HG03159 (cell line): Measurements from ENCODE around the gene TMED1.
"Not testable (repeated sequence)": the region's sequence is repeated elsewhere in the genome, so short reads cannot be mapped to it uniquely, and the experiment has no call there.

Experiments used
- ATAC-seq: cut with Tn5 transposase; IDR thresholded peaks from one replicate; pipeline ENCODE4 v1.9.1; 2021; ENCODE audit warnings: mild to moderate bottlenecking, moderate library complexity; ENCODE audit not compliant: unreplicated experiment

The TMED1 gene

GRCh38 chr19:10835754-10836478 is at the start of gene TMED1:
TSS of gene TMED1 (minus strand) at chr19:10836212. CDS start at chr19:10836191, 21 bp downstream.
- peak; percentile 82 for ATAC-seq

- ATAC-seq: no peak
Observed at GRCh38 chr19:10885201-10886169, 49.5 kb upstream of the TMED1 start.

- no peak for ATAC-seq
Observed at GRCh38 chr19:10884274-10884673, 48.3 kb upstream of the TMED1 start.

GRCh38 chr19:10882108-10882457 is 46.1 kb upstream of the TMED1 start:
- ATAC-seq: no peak

- no peak for ATAC-seq
Observed at GRCh38 chr19:10881403-10882107, 45.5 kb upstream of the TMED1 start.

GRCh38 chr19:10878253-10878652 is 42.2 kb upstream of the TMED1 start:
- ATAC-seq: no peak

- ATAC-seq: not testable (repeated sequence)
Observed at GRCh38 chr19:10877608-10878007, 41.6 kb upstream of the TMED1 start.

GRCh38 chr19:10876459-10877240 is 40.6 kb upstream of the TMED1 start:
- ATAC-seq: peak; percentile 46

GRCh38 chr19:10874024-10874423 is 38.0 kb upstream of the TMED1 start:
- ATAC-seq: no peak

- ATAC-seq: no peak
Observed at GRCh38 chr19:10872546-10873107, 36.6 kb upstream of the TMED1 start.

GRCh38 chr19:10871711-10872545 is 35.9 kb upstream of the TMED1 start:
- ATAC-seq: peak; percentile 2

- ATAC-seq: peak; percentile 70
Observed at GRCh38 chr19:10870955-10871603, 35.1 kb upstream of the TMED1 start, which contains the start of gene CARM1. TSS of gene CARM1 (plus strand) at chr19:10871553. CDS start at chr19:10871703, 150 bp downstream.

GRCh38 chr19:10870501-10870954 is 34.5 kb upstream of the TMED1 start:
- no peak for ATAC-seq

- ATAC-seq: not testable (repeated sequence)
Observed at GRCh38 chr19:10869872-10870311, 33.9 kb upstream of the TMED1 start.

GRCh38 chr19:10868872-10869547 is 33.0 kb upstream of the TMED1 start:
- ATAC-seq: no peak

- ATAC-seq: no peak
Observed at GRCh38 chr19:10866495-10866894, 30.5 kb upstream of the TMED1 start.

- no peak for ATAC-seq
Observed at GRCh38 chr19:10864538-10864899, 28.5 kb upstream of the TMED1 start.

- ATAC-seq: no peak
Observed at GRCh38 chr19:10863107-10863717, 27.2 kb upstream of the TMED1 start.
